SK-MEL-5 (cell line): ENCODE results near the gene LRRC74B. TPM values are rescaled to one million over a fixed set of nuclear protein-coding genes. Genes with fewer than 3 reads are reported as not detected.
"Not testable (repeated sequence)": the region's sequence is repeated elsewhere in the genome, so short reads cannot be mapped to it uniquely, and the experiment has no call there.

Source experiments
- DNase-seq: peaks from one replicate; pipeline ENCODE4 v3.0.0-alpha.2; 2016; ENCODE audit warnings: low read depth, low spot score
- in situ Hi-C: cut with HindIII; loops from 2 replicates; pipeline ENCODE4 v1.10.0; 2016; ENCODE audit warnings: low sequenced_read_pairs, high pct_unique_total_duplicates, low pct_unique_long_range_greater_than_20kb
- total RNA-seq: library from RNA; depleted of rRNA; stranded (reverse); fragments of >200 nt; shearing (Covaris generic); gene quantifications from 2 replicates; pipeline ENCODE4 v1.2.3, GENCODE V29; 2014

LRRC74B gene
- total RNA-seq, 1 experiment from 2014 or later, result 0.03 TPM

DNA sequence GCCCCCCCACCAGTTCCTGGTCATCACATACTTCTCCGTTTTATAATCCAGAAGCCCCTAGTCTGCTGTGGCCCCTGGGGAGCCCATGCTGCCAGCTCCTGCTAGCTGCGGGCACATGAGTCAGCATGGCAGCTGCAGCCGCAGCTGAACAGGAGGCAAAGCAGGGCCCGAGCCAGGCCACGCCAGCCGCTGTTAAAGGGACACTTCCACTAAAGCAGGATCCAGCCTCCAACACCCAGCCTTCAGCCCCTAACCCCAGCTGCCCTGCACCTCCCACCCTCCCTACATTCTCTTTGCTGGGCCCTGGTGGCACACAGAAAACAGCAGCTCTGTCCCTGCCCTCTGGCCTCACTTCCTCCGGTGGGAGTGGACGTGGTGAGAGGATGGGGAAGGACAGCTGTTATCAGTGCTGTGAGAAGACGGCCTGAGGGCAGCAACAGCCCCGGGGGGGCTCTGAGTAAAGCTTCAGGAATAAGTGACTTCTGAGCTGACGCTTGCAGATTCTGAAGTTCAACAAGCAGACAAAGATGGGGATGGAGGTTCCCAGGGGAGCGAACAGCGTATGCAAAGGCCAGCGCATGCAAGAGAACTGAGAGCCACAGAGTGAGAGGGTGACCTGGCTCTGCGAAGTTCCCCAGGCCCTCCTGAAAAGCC is 688 bp upstream of the LRRC74B start:
- in situ Hi-C loops, result no loop called here
- DNase-seq, result no peak

DNA sequence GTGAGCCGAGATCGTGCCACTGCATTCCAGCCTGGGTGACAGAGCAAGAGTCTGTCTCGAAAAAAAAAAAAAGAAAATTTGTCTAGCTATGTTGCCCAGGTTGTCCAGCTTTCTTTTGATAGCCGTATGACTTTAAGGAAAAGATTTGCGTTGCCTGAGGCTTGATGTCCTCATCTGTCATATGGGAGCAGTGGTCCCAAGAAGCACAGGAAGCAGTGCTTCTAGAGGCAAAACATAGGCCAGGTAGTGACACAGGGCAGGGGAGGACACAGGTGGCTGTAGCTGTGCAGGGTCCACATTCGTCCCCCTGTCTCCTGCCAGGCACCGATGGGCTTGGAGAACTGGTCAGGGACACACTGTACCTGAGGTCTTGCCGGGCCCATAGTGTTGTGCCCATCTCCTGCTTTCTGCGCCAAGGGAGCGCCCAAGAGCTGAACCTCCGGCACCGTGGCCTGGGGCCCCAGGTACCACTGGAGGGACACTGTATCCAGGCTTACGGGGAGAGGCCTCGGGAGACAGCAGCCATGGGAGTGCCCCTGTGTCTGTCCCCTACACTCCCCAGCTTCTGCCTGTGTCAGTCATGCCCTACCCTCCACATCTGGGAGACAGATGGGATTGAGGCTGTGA is 1.4 kb downstream of the LRRC74B start:
- no peak for DNase-seq
- in situ Hi-C loops, result no loop called here

DNA sequence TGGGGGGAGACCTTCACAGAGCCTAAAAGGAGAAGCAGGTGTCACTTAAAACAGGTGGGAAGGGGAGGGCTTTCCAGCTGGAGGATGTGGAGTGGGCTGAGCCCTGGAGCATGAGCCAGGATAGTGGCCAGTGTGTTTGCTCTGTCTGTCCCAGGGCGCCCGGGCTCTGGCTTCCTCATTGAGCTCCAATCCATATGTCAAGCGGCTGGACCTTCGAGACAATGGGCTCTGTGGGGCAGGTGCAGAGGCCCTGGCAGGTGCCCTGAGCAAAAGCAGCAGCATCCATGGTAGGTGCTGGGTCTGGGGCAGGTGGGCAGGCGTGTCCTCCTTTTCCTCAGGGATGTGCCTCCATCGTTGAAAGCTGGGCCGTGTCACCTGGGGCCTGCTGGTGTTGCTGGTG is 2.0 kb downstream of the LRRC74B start:
- in situ Hi-C loops, result no loop called here
- no peak for DNase-seq

DNA sequence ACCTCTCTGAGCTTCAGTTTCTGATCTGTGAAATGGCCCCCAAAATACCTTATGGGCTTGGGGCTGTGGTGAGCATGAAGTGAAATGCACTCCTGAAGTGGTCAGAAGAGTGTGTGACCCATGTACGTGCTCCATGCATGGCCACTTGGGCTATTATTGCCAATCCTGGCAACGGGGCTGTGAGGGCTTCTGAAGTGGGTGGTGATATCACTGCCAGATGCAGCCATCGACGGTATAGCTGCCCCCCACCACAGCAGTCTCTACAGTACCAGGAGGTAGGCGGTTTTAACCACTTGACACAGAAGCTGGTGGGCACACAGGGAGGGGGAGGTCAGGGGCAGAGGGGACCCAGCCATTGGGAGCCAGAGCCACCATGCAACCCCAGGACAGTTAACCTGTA is 2.7 kb downstream of the LRRC74B start:
- in situ Hi-C loops, result not testable (repeated sequence)

DNA sequence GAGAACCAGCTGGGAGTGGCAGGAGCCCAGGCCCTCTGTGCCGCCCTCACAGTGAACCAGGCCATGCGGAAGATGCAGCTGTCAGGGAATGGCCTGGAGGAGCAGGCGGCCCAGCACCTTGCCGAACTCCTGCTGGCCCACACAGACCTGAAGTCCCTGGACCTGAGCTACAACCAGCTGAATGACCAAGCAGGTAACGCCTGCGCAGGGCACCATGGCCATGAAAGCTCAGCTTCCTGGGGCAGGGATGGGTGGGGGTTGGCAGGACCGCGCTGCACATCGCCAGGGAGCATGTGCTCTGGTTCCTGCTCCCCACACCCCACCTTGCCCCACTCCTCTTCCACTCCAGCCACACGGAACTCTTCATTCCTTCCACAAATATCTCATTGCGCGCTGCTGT is 3.2 kb downstream of the LRRC74B start:
- DNase-seq, in situ Hi-C loops: not testable (repeated sequence)

More for the DNA sequence above, 2.7 kb downstream of the LRRC74B start:
- DNase-seq, result not testable (repeated sequence)

DNA sequence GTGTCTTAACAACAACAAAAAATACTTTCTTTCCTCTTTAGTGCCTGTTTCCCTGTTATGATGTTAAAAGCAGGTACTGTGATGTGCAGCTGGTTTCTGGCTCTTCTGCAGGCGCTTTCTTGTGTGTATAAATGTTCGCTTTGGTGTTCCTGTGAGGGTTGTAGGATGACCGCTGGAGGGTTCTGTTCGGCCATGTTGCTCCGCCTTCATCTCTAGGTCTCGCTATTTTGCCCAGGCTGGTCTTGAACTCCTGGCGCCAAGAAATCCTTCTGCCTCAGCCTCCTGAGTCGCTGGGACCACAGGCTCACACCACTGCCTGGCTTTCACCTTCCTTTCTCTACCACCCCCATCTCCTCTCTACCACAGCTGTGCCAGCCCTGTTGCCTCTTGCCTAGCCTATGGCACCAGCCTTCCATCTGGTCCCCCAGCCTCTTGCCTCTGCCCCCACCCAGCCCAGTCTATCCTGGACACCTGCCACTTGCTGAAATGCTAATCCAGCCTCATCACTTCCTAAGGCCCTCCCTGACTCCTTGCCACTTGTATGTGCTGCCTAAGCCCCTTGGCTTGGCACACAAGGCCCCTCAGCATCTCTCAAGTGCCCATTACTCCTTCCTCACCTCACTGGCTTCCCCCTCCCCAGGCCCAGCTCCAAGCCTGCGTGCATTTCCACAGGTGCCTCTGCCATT is 5.5 kb downstream of the LRRC74B start:
- no peak for DNase-seq
- in situ Hi-C loops, result no loop called here

- in situ Hi-C loops, result no loop called here
- DNase-seq, result no peak
Measured at GRCh38 chr22:21051831-21052400, 6.2 kb downstream of the LRRC74B start.

- no peak for DNase-seq
- in situ Hi-C loops, result no loop called here
Measured at GRCh38 chr22:21052715-21053459, 7.1 kb downstream of the LRRC74B start.

GRCh38 chr22:21054046-21054713 is 8.4 kb downstream of the LRRC74B start:
- in situ Hi-C loops, result no loop called here

DNA sequence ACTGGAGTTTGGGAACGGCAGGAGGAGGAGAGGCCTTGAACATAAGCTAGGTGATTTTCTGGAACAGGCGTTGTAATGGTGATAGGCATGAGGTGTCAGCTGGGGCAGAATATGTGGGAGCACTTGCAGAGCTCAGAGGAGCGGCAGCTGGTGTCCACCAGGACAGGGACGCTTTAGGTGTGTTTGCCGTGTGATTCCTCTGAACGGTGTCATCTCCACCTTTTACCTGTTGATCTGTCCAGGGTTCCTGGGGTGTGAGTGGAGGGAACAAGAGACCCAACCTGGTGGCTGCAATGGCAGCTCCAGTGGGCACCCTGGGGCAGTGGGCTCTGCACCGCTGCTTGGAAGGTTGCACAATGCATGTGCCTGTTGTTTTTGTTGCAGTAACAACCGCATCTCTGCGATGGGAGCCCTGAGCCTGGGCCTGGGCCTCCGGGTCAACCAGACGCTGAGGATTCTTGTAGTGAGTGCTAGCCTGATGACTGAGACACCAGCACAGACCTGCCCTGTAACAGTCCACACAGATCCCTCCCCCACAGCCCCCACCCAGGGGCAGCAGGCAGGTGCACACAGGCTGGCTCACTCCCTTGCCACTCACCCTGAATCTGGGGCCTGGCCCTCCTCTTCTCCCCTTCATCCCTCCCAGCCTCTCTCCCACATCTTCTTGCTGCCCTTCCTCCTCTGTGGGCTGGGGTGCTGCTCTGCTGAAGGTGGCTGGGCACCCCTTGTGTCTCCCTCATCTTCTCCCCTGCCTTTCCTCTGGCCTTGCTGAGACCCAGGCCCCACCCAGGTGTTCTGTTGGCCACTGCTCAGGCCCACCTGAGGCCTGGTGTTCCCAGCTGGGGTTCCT is 9.2 kb downstream of the LRRC74B start:
- DNase-seq, result no peak
- in situ Hi-C loops, result no loop called here

More at GRCh38 chr22:21054046-21054713, 8.4 kb downstream of the LRRC74B start:
- DNase-seq, result no peak

DNA sequence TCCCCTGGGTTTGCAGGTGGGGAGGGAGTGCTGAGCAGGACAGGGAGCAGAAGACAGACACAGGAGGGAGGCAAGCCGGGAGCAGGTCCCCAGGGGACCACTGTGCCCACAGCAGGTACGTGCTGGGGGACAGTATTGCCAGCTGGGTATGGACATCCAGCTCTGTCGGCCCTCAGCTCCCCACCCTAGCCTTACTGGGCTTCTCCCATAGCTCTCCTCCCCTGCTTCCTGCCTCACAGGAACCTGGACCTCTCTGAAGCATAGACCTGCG is 9.8 kb downstream of the LRRC74B start:
- no peak for DNase-seq
- in situ Hi-C loops, result no loop called here

- in situ Hi-C loops, result no loop called here
- no peak for DNase-seq
Measured at GRCh38 chr22:21055880-21056319, 10.2 kb downstream of the LRRC74B start.

DNA sequence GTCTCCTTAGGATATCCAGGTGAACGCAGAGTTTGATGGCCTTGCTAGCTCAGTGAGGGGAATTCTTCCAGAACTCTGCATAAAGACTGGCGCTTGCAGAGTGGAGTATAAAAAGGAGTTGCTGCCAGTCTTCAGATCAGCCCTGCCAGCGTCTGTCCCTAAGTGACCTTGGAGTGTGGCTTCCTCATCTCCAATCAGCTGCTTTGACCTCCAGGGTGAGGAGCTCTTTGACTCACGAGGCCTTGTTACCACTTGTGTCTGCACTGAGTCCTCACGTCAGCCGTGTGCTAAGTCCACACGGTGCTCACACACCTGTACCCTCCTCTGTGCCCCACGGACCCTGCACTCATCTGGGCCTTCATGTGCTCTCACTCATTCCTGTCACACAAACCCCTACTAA is 14.6 kb downstream of the LRRC74B start:
- in situ Hi-C loops, DNase-seq: not testable (repeated sequence)

- in situ Hi-C loops, DNase-seq: not testable (repeated sequence)
Measured at GRCh38 chr22:21061660-21062321, 16.0 kb downstream of the LRRC74B start.

GRCh38 chr22:21064425-21064824 is 18.7 kb downstream of the LRRC74B start:
- in situ Hi-C loops, result not testable (repeated sequence)

More at GRCh38 chr22:21064425-21064824, 18.7 kb downstream of the LRRC74B start:
- DNase-seq, result not testable (repeated sequence)
